IMR-90 (cell line): Measurements from ENCODE around the gene AK1. TPM values are rescaled to one million over a fixed set of nuclear protein-coding genes. Genes with fewer than 3 reads are reported as not detected.

Source experiments
- ATAC-seq: fragments of 200-7000 bp; cut with Tn5 transposase; 2 replicates; pipeline ENCODE4 v1.9.1; 2020; ENCODE audit warnings: low read depth, mild to moderate bottlenecking, moderate library complexity
- BruUV-seq: library from RNA; stranded (reverse); fragments of 400-500 nt; replicated peaks from 2 replicates; lab custom pipeline; 2021; lab: Mats Ljungman, UMichigan
- CTCF ChIA-PET: fragments of 300-600 bp; formaldehyde crosslinking; extraction: SDS; loops from one replicate; lab custom pipeline; 2021; ENCODE audit warnings: antibody characterized with exemption; lab: Yijun Ruan, JAX
- POLR2A ChIA-PET: fragments of 300-600 bp; sonication (Branson Sonifier 250); formaldehyde crosslinking; loops from one replicate; lab custom pipeline; 2022; ENCODE audit warnings: antibody characterized with exemption; ENCODE audit not compliant: unreplicated experiment; lab: Charles Lee
- DNase-seq: peaks from one replicate; pipeline ENCODE4 v3.0.0; 2013
- H2AFZ ChIP-seq: replicated peaks from 2 replicates; pipeline ENCODE3; 2013; ENCODE audit warnings: low read length, mild to moderate bottlenecking; ENCODE audit not compliant: poor library complexity
- H2AK5ac ChIP-seq: 2 replicates; pipeline ENCODE4 v1.6.1; 2013; ENCODE audit warnings: low read depth, low read length, inconsistent platforms
- H2AK9ac ChIP-seq: replicated peaks from 2 replicates; pipeline ENCODE3; 2013; ENCODE audit warnings: mild to moderate bottlenecking, low read depth, low read length, moderate library complexity; ENCODE audit not compliant: poor library complexity
- H2BK120ac ChIP-seq: 2 replicates; pipeline ENCODE4 v1.6.1; 2013; ENCODE audit warnings: low read depth, low read length, inconsistent platforms
- H2BK15ac ChIP-seq: 3 replicates; pipeline ENCODE4 v1.6.1; 2013; ENCODE audit warnings: low read depth, low read length, inconsistent platforms
- H2BK20ac ChIP-seq: 2 replicates; pipeline ENCODE4 v1.6.1; 2013; ENCODE audit warnings: low read depth, mild to moderate bottlenecking, inconsistent platforms, low read length, moderate library complexity
- H2BK5ac ChIP-seq: 2 replicates; pipeline ENCODE4 v1.6.1; 2013; ENCODE audit warnings: mild to moderate bottlenecking, low read depth, low read length, inconsistent platforms; ENCODE audit not compliant: poor library complexity, severe bottlenecking
- H3K14ac ChIP-seq: replicated peaks from 2 replicates; pipeline ENCODE4 v1.6.1; 2013; ENCODE audit warnings: low read depth, low read length, inconsistent platforms
- H3K18ac ChIP-seq: 2 replicates; pipeline ENCODE4 v1.6.1; 2013; ENCODE audit warnings: low read depth, low read length, control low read depth
- H3K23ac ChIP-seq: 2 replicates; pipeline ENCODE4 v1.6.1; 2013; ENCODE audit warnings: low read depth, low read length, inconsistent platforms
- H3K27ac ChIP-seq: 2 replicates; pipeline ENCODE4 v1.5.1; 2013; ENCODE audit warnings: mild to moderate bottlenecking, control low read depth, low read length; ENCODE audit not compliant: insufficient read depth
- H3K27me3 ChIP-seq: 2 replicates; pipeline ENCODE4 v1.6.1; 2013; ENCODE audit warnings: low read length; ENCODE audit not compliant: control insufficient read depth, insufficient read depth
- H3K36me3 ChIP-seq: 2 replicates; pipeline ENCODE4 v1.6.1; 2013; ENCODE audit warnings: low read length, mixed read lengths; ENCODE audit not compliant: control insufficient read depth, insufficient read depth
- H3K4ac ChIP-seq: 2 replicates; pipeline ENCODE4 v1.6.1; 2013; ENCODE audit warnings: low read depth, low read length, inconsistent platforms
- H3K4me1 ChIP-seq: 2 replicates; pipeline ENCODE4 v1.6.1; 2013; ENCODE audit warnings: low read length, mixed read lengths; ENCODE audit not compliant: control insufficient read depth, insufficient read depth
- H3K4me2 ChIP-seq: 2 replicates; pipeline ENCODE4 v1.6.1; 2013; ENCODE audit warnings: low read depth, mild to moderate bottlenecking, control low read depth, low read length, moderate library complexity
- H3K4me3 ChIP-seq: 2 replicates; pipeline ENCODE4 v1.5.1; 2013; ENCODE audit warnings: low read depth, mild to moderate bottlenecking, control low read depth, low read length, moderate library complexity; ENCODE audit not compliant: insufficient read depth
- H3K56ac ChIP-seq: 2 replicates; pipeline ENCODE4 v1.6.1; 2013; ENCODE audit warnings: low read length, inconsistent platforms; ENCODE audit not compliant: insufficient read depth; ENCODE audit errors: extremely low read depth
- H3K79me1 ChIP-seq, 2 experiments: 2 replicates each; pipeline ENCODE4 v1.6.1; 2013; ENCODE audit warnings: low read length in 2 of 2, inconsistent platforms in 1 of 2, low read depth in 1 of 2
- H3K9ac ChIP-seq: 2 replicates; pipeline ENCODE4 v1.6.1; 2013; ENCODE audit warnings: low read depth, low read length, control low read depth
- H3K9me1 ChIP-seq: 2 replicates; pipeline ENCODE4 v1.6.1; 2013; ENCODE audit warnings: low read length, inconsistent platforms; ENCODE audit not compliant: insufficient read depth
- H3K9me3 ChIP-seq: 2 replicates; pipeline ENCODE4 v1.6.1; 2013; ENCODE audit warnings: low read length; ENCODE audit not compliant: control insufficient read depth, insufficient read depth
- H4K20me1 ChIP-seq: 2 replicates; pipeline ENCODE4 v1.6.1; 2013; ENCODE audit warnings: low read length, inconsistent platforms; ENCODE audit not compliant: insufficient read depth
- H4K5ac ChIP-seq: 2 replicates; pipeline ENCODE4 v1.6.1; 2013; ENCODE audit warnings: mild to moderate bottlenecking, low read depth, low read length, control low read depth
- H4K8ac ChIP-seq, 2 experiments: 2 replicates each; pipeline ENCODE4 v1.6.1; 2013; ENCODE audit warnings: low read depth in 2 of 2, low read length in 2 of 2, control low read depth in 1 of 2, inconsistent platforms in 1 of 2
- H4K91ac ChIP-seq: 2 replicates; pipeline ENCODE4 v1.6.1; 2013; ENCODE audit warnings: low read depth, low read length, inconsistent platforms; ENCODE audit not compliant: insufficient read depth
- BHLHE40 ChIP-seq: fragments of 150-350 bp; IDR thresholded peaks from 2 replicates; pipeline ENCODE4 v1.6.1; 2016; ENCODE audit warnings: mild to moderate bottlenecking, low read depth, low read length
- CEBPB ChIP-seq: IDR thresholded peaks from 2 replicates; pipeline ENCODE4 v1.6.1; 2012; ENCODE audit warnings: low read depth, low read length, improper control_type of control experiment
- CHD1 ChIP-seq: IDR thresholded peaks from 2 replicates; pipeline ENCODE4 v1.6.1; 2012; ENCODE audit warnings: low read depth, low read length, improper control_type of control experiment
- CTCF ChIP-seq: conservative IDR thresholded peaks from 2 replicates; pipeline ENCODE4 v1.5.1; 2012; ENCODE audit warnings: mild to moderate bottlenecking, low read depth, low read length, improper control_type of control experiment
- ELK1 ChIP-seq: fragments of 150-350 bp; IDR thresholded peaks from 2 replicates; pipeline ENCODE4 v1.6.1; 2016; ENCODE audit warnings: low read depth, mild to moderate bottlenecking, low read length, moderate library complexity, borderline replicate concordance
- FOS ChIP-seq: fragments of 150-350 bp; IDR thresholded peaks from 2 replicates; pipeline ENCODE4 v1.6.1; 2016; ENCODE audit warnings: low read depth, low read length
- MAFK ChIP-seq: IDR thresholded peaks from 2 replicates; pipeline ENCODE4 v1.6.1; 2012; ENCODE audit warnings: low read depth, low read length, improper control_type of control experiment
- MAZ ChIP-seq: IDR thresholded peaks from 2 replicates; pipeline ENCODE4 v1.6.1; 2012; ENCODE audit warnings: low read depth, mild to moderate bottlenecking, low read length, improper control_type of control experiment, moderate library complexity, borderline replicate concordance
- MXI1 ChIP-seq: IDR thresholded peaks from 2 replicates; pipeline ENCODE4 v1.6.1; 2012; ENCODE audit warnings: low read depth, mild to moderate bottlenecking, low read length, moderate library complexity, borderline replicate concordance
- NFE2L2 ChIP-seq: fragments of 150-350 bp; IDR thresholded peaks from 2 replicates; pipeline ENCODE4 v1.6.1; 2016; ENCODE audit warnings: low read depth, mild to moderate bottlenecking, low read length
- POLR2A ChIP-seq: IDR thresholded peaks from 2 replicates; pipeline ENCODE4 v1.6.1; 2012; ENCODE audit warnings: mild to moderate bottlenecking, low read depth, low read length
- RAD21 ChIP-seq: IDR thresholded peaks from 2 replicates; pipeline ENCODE4 v1.6.1; 2012; ENCODE audit warnings: low read length, improper control_type of control experiment
- RCOR1 ChIP-seq: IDR thresholded peaks from 2 replicates; pipeline ENCODE4 v1.6.1; 2012; ENCODE audit warnings: mild to moderate bottlenecking, low read length, improper control_type of control experiment; ENCODE audit not compliant: insufficient replicate concordance
- RFX5 ChIP-seq: IDR thresholded peaks from 2 replicates; pipeline ENCODE4 v1.8.0; 2012; ENCODE audit warnings: low read depth, mild to moderate bottlenecking, low read length, moderate library complexity
- SMC3 ChIP-seq: fragments of 150-350 bp; IDR thresholded peaks from 2 replicates; pipeline ENCODE4 v1.6.1; 2016; ENCODE audit warnings: low read depth, mild to moderate bottlenecking, antibody characterized with exemption, low read length, moderate library complexity
- USF2 ChIP-seq: fragments of 150-350 bp; IDR thresholded peaks from 2 replicates; pipeline ENCODE4 v1.6.1; 2017; ENCODE audit warnings: mild to moderate bottlenecking, antibody characterized with exemption, low read length, low read depth
- WGBS, 2 experiments: methylation state at CpG; one replicate each; pipeline versions ENCODE4 v1.1.5 to v1.1.7; 2013; ENCODE audit warnings: missing lambda C conversion rate in 2 of 2; ENCODE audit not compliant: insufficient read length in 1 of 2; ENCODE audit errors: extremely low coverage in 2 of 2; 5-methylcytosine and 5-hydroxymethylcytosine counted together
- dilution Hi-C: fragments of 300-500 bp; cut with HindIII; formaldehyde crosslinking; loops from one replicate; pipeline ENCODE4 v1.14.3; 2018; ENCODE audit warnings: low sequenced_read_pairs; ENCODE audit not compliant: unreplicated experiment
- in situ Hi-C: fragments of 300-500 bp; cut with MboI; formaldehyde crosslinking; loops from 3 replicates; pipeline ENCODE4 v1.14.3; 2019; ENCODE audit warnings: low sequenced_read_pairs, inconsistent platforms, mixed read lengths
- intact Hi-C: fragments of 100-400 bp; cut with micrococcal nuclease; formaldehyde crosslinking; loops from 2 replicates; pipeline ENCODE4 v1.10.0; 2022
- polyA plus RNA-seq, 3 experiments: library from polyadenylated mRNA; depleted of rRNA; stranded (reverse); fragments of >200 nt; gene quantifications; 2 replicates each; pipeline ENCODE4 v1.2.3, GENCODE V29; 2012; ENCODE audit warnings: low replicate concordance in 1 of 3
- total RNA-seq: library from RNA; depleted of rRNA; stranded (reverse); fragments of >200 nt; gene quantifications from 2 replicates; pipeline ENCODE4 v1.2.3, GENCODE V29; 2012

Gene AK1
- total and polyA plus RNA-seq, 2 of the 4 experiments (the other 2 are of a cell fraction): 44.8 to 119 TPM

GRCh38 chr9:127837346-127837745 lies 40.1 kb downstream of the AK1 start:
- CTCF ChIA-PET: no interaction called here

More at GRCh38 chr9:127837346-127837745, 40.1 kb downstream of the AK1 start:
- Histone ChIP-seq H3K56ac (no peak overlapping the region; the same call in 1 of the 2 replicates), H3K9me1 (peaks cover 33% of the 10 kb centered on the region), H3K18ac (peak overlapping the region; percentile 56), H2BK15ac (peak overlapping the region; percentile 77; the same call in 1 of the 3 replicates), H4K8ac (peak overlapping the region in 1 of 2 experiments; percentile 74; a peak in 2 of 4 replicates), H4K5ac (peak overlapping the region; percentile 49; the same call in 1 of the 2 replicates), H2AK9ac (peak overlapping the region; percentile 68), H3K9me3 (no peaks in the 10 kb centered on the region), H3K27me3 (no peaks in the 10 kb centered on the region), H3K4me2 (no peak overlapping the region), H3K23ac (peak overlapping the region; percentile 84), H3K14ac (peak overlapping the region; percentile 53), H3K4me3 (no peak overlapping the region), H3K4me1 (peaks cover 36% of the 10 kb centered on the region), H4K91ac (peak overlapping the region; percentile 82), H2BK5ac (peak overlapping the region; percentile 93), H2BK120ac (peak overlapping the region; percentile 96), H2BK20ac (peak overlapping the region; percentile 69; the same call in 1 of the 2 replicates), H2AK5ac (peak overlapping the region; percentile 94), H3K9ac (no peak overlapping the region), H4K20me1 (no peaks in the 10 kb centered on the region; the same call in 1 of the 2 replicates), H3K79me1 (peaks cover 27 to 70% of the 10 kb centered on the region in 2 experiments), H2AFZ (peak overlapping the region; percentile 28), H3K36me3 (peaks cover 13% of the 10 kb centered on the region), H3K4ac (peak overlapping the region; percentile 89), H3K27ac (peak overlapping the region; percentile 78)
- no TSS peak for BruUV-seq
- POLR2A ChIA-PET: no interaction called here
- DNase-seq (no peak), ATAC-seq (no peak)
- dilution Hi-C loops (no loop called here), in situ Hi-C loops (no loop called here), intact Hi-C loops (loop anchor here (5.0 kb wide), 1 partner anchor 80 kb away; the partner anchor contains the start of gene ST6GALNAC4)
- WGBS, 2 experiments: 56 to 100% methylated on average over 1 to 3 of the region's 4 CpGs
- TF ChIP-seq ELK1: no peak
- no peak for TF ChIP-seq CEBPB
- no peak for TF ChIP-seq CTCF
- no peak for TF ChIP-seq USF2
- no peak for TF ChIP-seq FOS
- TF ChIP-seq POLR2A: no peak
- TF ChIP-seq RFX5: no peak
- no peak for TF ChIP-seq SMC3
- TF ChIP-seq MAZ: no peak
- no peak for TF ChIP-seq CHD1
- TF ChIP-seq NFE2L2: no peak
- TF ChIP-seq BHLHE40: no peak
- TF ChIP-seq RCOR1: no peak
- no peak for TF ChIP-seq MAFK
- TF ChIP-seq RAD21: no peak
- no peak for TF ChIP-seq MXI1
